Thyroid gland (tissue), 4 donors: ENCODE data around the gene TBC1D4.

Source experiments
- POLR2A ChIP-seq, 2 donors: fragments of 450-650 bp; IDR thresholded peaks; one replicate each; pipeline ENCODE4 v1.6.1; 2017; ENCODE audit warnings: antibody characterized with exemption in 2 of 2, mild to moderate bottlenecking in 2 of 2, moderate library complexity in 1 of 2
- TF ChIP-seq, protein P1 (sequence below), 6 experiments: fragments of 200-600 bp in 3 of 6; fragments of 450-650 bp in 3 of 6; sonication (generic) in 3 of 6; IDR thresholded peaks; one replicate each; pipeline ENCODE4 v1.5.1; 2016 to 2019; ENCODE audit warnings: antibody characterized with exemption in 6 of 6, mild to moderate bottlenecking in 2 of 6, inconsistent platforms in 1 of 6, moderate library complexity in 1 of 6

DNA sequence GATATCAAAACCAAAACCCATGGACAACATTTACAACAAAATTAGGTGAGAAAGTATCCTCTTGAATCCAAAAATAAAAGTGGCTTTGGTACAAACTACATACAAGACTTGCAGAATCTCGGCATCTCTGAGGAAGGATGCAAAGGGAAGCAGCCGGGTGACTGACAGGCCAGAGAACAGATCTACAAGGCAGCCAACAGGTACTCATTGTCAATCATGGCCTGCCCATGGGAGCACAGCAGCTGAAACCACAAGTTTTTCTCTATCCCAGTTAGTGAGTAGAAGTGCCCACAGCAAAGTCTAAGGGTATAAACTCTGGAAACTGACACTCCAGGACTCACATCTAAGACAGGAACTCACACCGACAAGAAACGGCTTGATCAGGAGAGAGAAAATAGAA lies 74.5 kb downstream of the TBC1D4 start:
- TF ChIP-seq, protein P1, sequence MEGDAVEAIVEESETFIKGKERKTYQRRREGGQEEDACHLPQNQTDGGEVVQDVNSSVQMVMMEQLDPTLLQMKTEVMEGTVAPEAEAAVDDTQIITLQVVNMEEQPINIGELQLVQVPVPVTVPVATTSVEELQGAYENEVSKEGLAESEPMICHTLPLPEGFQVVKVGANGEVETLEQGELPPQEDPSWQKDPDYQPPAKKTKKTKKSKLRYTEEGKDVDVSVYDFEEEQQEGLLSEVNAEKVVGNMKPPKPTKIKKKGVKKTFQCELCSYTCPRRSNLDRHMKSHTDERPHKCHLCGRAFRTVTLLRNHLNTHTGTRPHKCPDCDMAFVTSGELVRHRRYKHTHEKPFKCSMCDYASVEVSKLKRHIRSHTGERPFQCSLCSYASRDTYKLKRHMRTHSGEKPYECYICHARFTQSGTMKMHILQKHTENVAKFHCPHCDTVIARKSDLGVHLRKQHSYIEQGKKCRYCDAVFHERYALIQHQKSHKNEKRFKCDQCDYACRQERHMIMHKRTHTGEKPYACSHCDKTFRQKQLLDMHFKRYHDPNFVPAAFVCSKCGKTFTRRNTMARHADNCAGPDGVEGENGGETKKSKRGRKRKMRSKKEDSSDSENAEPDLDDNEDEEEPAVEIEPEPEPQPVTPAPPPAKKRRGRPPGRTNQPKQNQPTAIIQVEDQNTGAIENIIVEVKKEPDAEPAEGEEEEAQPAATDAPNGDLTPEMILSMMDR (IDR thresholded peaks at IDR 0.05): no peak
- no peak for TF ChIP-seq POLR2A (IDR thresholded peaks at IDR 0.05)
